A549 (cell line): ENCODE measurements around the gene OR4D11. TPM values are rescaled to one million over a fixed set of nuclear protein-coding genes. Genes with fewer than 3 reads are reported as not detected.

Source experiments
- ATAC-seq, 2 experiments: fragments of 200-7000 bp in 1 of 2; fragments of >200 bp in 1 of 2; cut with Nextera tagmentation in 1 of 2; cut with Tn5 transposase in 1 of 2; 3 replicates each; pipeline versions ENCODE4 v1.8.0 to v1.9.1; 2018 to 2020; ENCODE audit warnings: mild to moderate bottlenecking in 1 of 2, moderate library complexity in 1 of 2
- CTCF ChIA-PET: fragments of 300-600 bp; sonication (Branson Sonifier 250); formaldehyde crosslinking; extraction: SDS; loops from one replicate; lab custom pipeline; 2021; ENCODE audit warnings: antibody characterized with exemption, inconsistent platforms; lab: Yijun Ruan, JAX
- POLR2A ChIA-PET: fragments of 350-600 bp; formaldehyde crosslinking; extraction: SDS; loops from one replicate; lab custom pipeline; 2021; ENCODE audit warnings: antibody characterized with exemption, inconsistent platforms; lab: Yijun Ruan, JAX
- DNase-seq, 2 experiments: peaks; one replicate each; pipeline versions ENCODE4 v3.0.0 to v3.0.0-alpha.2; 2011 to 2016; ENCODE audit warnings: low read depth in 1 of 2, low spot score in 1 of 2
- FAIRE-seq: peaks from 2 replicates; lab custom pipeline; 2011; peaks lifted over from hg19 to GRCh38; lab: Jason Lieb, UNC
- H3K27ac ChIP-seq, 2 experiments: fragments of >200 bp; sonication (Bioruptor Twin); formaldehyde crosslinking; 3 replicates each; pipeline ENCODE4 v1.5.1; 2016 to 2017
- H3K4me1 ChIP-seq: fragments of >200 bp; sonication (Bioruptor Twin); formaldehyde crosslinking; 3 replicates; pipeline ENCODE4 v1.6.1; 2016
- H3K4me2 ChIP-seq: fragments of >200 bp; sonication (Bioruptor Twin); formaldehyde crosslinking; 3 replicates; pipeline ENCODE4 v1.6.1; 2016
- H3K4me3 ChIP-seq: fragments of >200 bp; sonication (Bioruptor Twin); formaldehyde crosslinking; 3 replicates; pipeline ENCODE4 v1.5.1; 2016
- H3K9me3 ChIP-seq: fragments of >200 bp; sonication (Bioruptor Twin); formaldehyde crosslinking; 3 replicates; pipeline ENCODE4 v1.6.1; 2016
- CHD2 ChIP-seq: fragments of 150-350 bp; IDR thresholded peaks from 2 replicates; pipeline ENCODE4 v1.6.1; 2014; ENCODE audit warnings: low read length; ENCODE audit not compliant: partially characterized antibody
- CHD4 ChIP-seq: fragments of 200-600 bp; sonication (generic); IDR thresholded peaks from 2 replicates; pipeline ENCODE4 v1.6.1; 2016; ENCODE audit warnings: antibody characterized with exemption, mild to moderate bottlenecking, borderline replicate concordance
- EHMT2 ChIP-seq: fragments of 200-600 bp; sonication (generic); IDR thresholded peaks from 2 replicates; pipeline ENCODE4 v1.6.1; 2016; ENCODE audit warnings: antibody characterized with exemption, low read depth, mild to moderate bottlenecking, moderate library complexity
- ESRRA ChIP-seq: fragments of 150-350 bp; IDR thresholded peaks from 2 replicates; pipeline ENCODE4 v1.6.1; 2014; ENCODE audit warnings: mild to moderate bottlenecking, low read length, borderline replicate concordance
- FOSB ChIP-seq: fragments of 250-450 bp; sonication (Bioruptor Pico); IDR thresholded peaks from 2 replicates; pipeline ENCODE4 v1.5.0; 2020; ENCODE audit warnings: mild to moderate bottlenecking, moderate library complexity
- FOXS1 ChIP-seq: fragments of 250-450 bp; sonication (Bioruptor Pico); IDR thresholded peaks from 2 replicates; pipeline ENCODE4 v1.5.0; 2020; ENCODE audit warnings: mild to moderate bottlenecking, moderate library complexity
- HDAC2 ChIP-seq: fragments of 200-600 bp; sonication (generic); IDR thresholded peaks from 2 replicates; pipeline ENCODE4 v1.6.1; 2016
- JUNB ChIP-seq: fragments of >200 bp; sonication (Bioruptor Twin); formaldehyde crosslinking; IDR thresholded peaks from 2 replicates; pipeline ENCODE4 v1.6.1; 2016
- KDM1A ChIP-seq: fragments of 200-600 bp; sonication (generic); IDR thresholded peaks from 2 replicates; pipeline ENCODE4 v1.6.1; 2016; ENCODE audit warnings: low read depth, mild to moderate bottlenecking
- MAFK ChIP-seq: fragments of 450-650 bp; IDR thresholded peaks from 2 replicates; pipeline ENCODE4 v1.6.1; 2014; ENCODE audit not compliant: partially characterized antibody
- MYC ChIP-seq: IDR thresholded peaks from 2 replicates; pipeline ENCODE4 v1.6.1; 2012; ENCODE audit warnings: mild to moderate bottlenecking, inconsistent platforms, low read length, improper control_type of control experiment, borderline replicate concordance
- NFE2L2 ChIP-seq: fragments of 150-350 bp; conservative IDR thresholded peaks from 2 replicates; pipeline ENCODE4 v1.6.1; 2014; ENCODE audit warnings: low read length
- NR3C1 ChIP-seq: fragments of >200 bp; sonication (Bioruptor Twin); formaldehyde crosslinking; IDR thresholded peaks from 3 replicates; pipeline ENCODE4 v1.6.1; 2017
- PHF8 ChIP-seq: fragments of 200-600 bp; sonication (generic); IDR thresholded peaks from 2 replicates; pipeline ENCODE4 v1.6.1; 2016; ENCODE audit warnings: low read depth, mild to moderate bottlenecking, antibody characterized with exemption, moderate library complexity, borderline replicate concordance
- POLR2AphosphoS2 ChIP-seq: conservative IDR thresholded peaks from 2 replicates; pipeline ENCODE4 v1.6.1; 2012; ENCODE audit warnings: low read length, improper control_type of control experiment, inconsistent platforms
- RFX5 ChIP-seq: fragments of 450-650 bp; IDR thresholded peaks from 2 replicates; pipeline ENCODE4 v1.7.1; 2014; ENCODE audit warnings: antibody characterized with exemption, mild to moderate bottlenecking, moderate library complexity
- SMC3 ChIP-seq: fragments of >200 bp; sonication (Bioruptor Twin); formaldehyde crosslinking; IDR thresholded peaks from 3 replicates; pipeline ENCODE4 v1.6.1; 2018; ENCODE audit warnings: inconsistent platforms
- SREBF2 ChIP-seq: fragments of 450-650 bp; IDR thresholded peaks from 2 replicates; pipeline ENCODE4 v1.6.1; 2014; ENCODE audit warnings: mild to moderate bottlenecking, moderate library complexity
- ZC3H11A ChIP-seq: fragments of 450-650 bp; IDR thresholded peaks from 2 replicates; pipeline ENCODE4 v1.6.1; 2014; ENCODE audit warnings: antibody characterized with exemption, mild to moderate bottlenecking
- WGBS: methylation state at CpG from one replicate; pipeline ENCODE4 v1.1.6; 2017; ENCODE audit errors: missing lambda C conversion rate; 5-methylcytosine and 5-hydroxymethylcytosine counted together
- polyA plus RNA-seq, 4 experiments: library from polyadenylated mRNA; depleted of rRNA in 3 of 4; stranded (reverse); fragments of >200 nt; fragmentation: RNase III in 1 of 4; extraction: RNeasy Plus Mini Kit Qiagen cat#74134 plus additional on column Dnase treatment in 1 of 4; gene quantifications; 2 replicates in 3 of 4; 3 replicates in 1 of 4; pipeline ENCODE4 v1.2.3, GENCODE V29; 2011 to 2017
- TF ChIP-seq, protein P1 (sequence below): IDR thresholded peaks from 2 replicates; pipeline ENCODE4 v1.6.1; 2012; ENCODE audit warnings: low read depth, borderline replicate concordance
- TF ChIP-seq, protein P2 (sequence below): fragments of 250-450 bp; sonication (Bioruptor Pico); IDR thresholded peaks from 2 replicates; pipeline ENCODE4 v1.5.0; 2020; ENCODE audit warnings: low read depth, mild to moderate bottlenecking, moderate library complexity
- TF ChIP-seq, protein P3 (sequence below): fragments of >200 bp; sonication (Bioruptor Twin); formaldehyde crosslinking; IDR thresholded peaks from 3 replicates; pipeline ENCODE4 v1.6.1; 2016
- TF ChIP-seq, protein P4 (sequence below): IDR thresholded peaks from 2 replicates; pipeline ENCODE4 v1.6.1; 2012
- TF ChIP-seq, protein P5 (sequence below): fragments of 250-450 bp; sonication (Bioruptor Pico); IDR thresholded peaks from 2 replicates; pipeline ENCODE4 v1.5.0; 2021; ENCODE audit warnings: mild to moderate bottlenecking, moderate library complexity, borderline replicate concordance
- TF ChIP-seq, protein P6 (sequence below): fragments of >200 bp; sonication (Bioruptor Twin); formaldehyde crosslinking; IDR thresholded peaks from 2 replicates; pipeline ENCODE4 v1.6.1; 2016

The OR4D11 gene
- polyA plus RNA-seq, 2 of the 4 experiments (the other 2 are of a cell fraction): not detected

DNA sequence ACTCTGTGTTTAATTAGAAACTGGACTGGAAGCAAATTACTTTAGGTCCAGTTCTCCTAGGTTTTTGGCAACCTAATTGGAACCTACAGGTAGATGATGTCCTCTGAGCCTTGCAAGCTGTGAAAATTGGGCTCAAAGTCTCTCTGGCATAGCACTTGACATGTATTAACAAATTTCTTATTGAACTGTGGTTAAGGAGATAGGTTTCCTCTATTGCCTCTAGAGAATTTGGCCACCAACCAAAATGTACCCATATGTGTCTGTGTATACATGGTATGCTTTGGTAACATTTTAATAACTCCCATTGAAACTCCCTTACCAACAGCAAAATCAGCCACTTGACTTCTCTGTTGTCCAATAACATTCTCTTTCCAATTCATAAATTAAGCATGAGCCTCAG lies 30.4 kb upstream of the OR4D11 start, which contains the start of gene OR4D10:
TSS of gene OR4D10 (plus strand) at position 301 of the 400 bp plus-strand sequence. CDS start 4,115 bp downstream, outside the sequence.
- CTCF ChIA-PET: no interaction called here

DNA sequence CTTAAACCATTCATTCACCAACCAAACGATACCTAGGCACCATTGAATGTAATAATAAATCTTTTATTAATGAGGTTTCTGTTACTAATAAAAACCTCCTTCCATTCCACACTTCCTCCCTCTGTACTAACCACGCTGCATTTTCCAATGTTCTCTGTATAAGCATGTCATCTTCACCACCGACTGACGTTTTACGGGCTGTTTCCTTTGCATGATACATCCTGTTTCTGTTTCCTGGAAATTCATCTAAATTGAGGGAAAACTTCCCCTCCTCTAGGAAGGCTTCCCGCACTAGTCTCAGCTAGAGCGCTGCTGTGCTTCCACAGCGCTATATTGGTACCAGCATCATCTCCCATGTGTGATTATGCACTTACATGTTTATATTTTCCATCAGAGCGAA lies 28.2 kb upstream of the OR4D11 start:
- CTCF ChIA-PET: no interaction called here

More for the DNA sequence above, 30.4 kb upstream of the OR4D11 start, which contains the start of gene OR4D10:
- DNase-seq (no peak), FAIRE-seq (no peak), ATAC-seq (no peak)
- POLR2A ChIA-PET: no interaction called here
- TF ChIP-seq FOSB (CRISPR knock-in tag) (no peak), SMC3 (no peak), RFX5 (no peak), MYC (no peak), JUNB (no peak), CHD2 (no peak), PHF8 (no peak), MAFK (no peak), ESRRA (no peak), POLR2AphosphoS2 (no peak), SREBF2 (no peak), HDAC2 (no peak), CHD4 (no peak)
- TF ChIP-seq, protein P1, sequence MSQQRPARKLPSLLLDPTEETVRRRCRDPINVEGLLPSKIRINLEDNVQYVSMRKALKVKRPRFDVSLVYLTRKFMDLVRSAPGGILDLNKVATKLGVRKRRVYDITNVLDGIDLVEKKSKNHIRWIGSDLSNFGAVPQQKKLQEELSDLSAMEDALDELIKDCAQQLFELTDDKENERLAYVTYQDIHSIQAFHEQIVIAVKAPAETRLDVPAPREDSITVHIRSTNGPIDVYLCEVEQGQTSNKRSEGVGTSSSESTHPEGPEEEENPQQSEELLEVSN: no peak
- TF ChIP-seq, protein P2, sequence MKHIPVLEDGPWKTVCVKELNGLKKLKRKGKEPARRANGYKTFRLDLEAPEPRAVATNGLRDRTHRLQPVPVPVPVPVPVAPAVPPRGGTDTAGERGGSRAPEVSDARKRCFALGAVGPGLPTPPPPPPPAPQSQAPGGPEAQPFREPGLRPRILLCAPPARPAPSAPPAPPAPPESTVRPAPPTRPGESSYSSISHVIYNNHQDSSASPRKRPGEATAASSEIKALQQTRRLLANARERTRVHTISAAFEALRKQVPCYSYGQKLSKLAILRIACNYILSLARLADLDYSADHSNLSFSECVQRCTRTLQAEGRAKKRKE (CRISPR knock-in tag): no peak
- TF ChIP-seq, protein P3, sequence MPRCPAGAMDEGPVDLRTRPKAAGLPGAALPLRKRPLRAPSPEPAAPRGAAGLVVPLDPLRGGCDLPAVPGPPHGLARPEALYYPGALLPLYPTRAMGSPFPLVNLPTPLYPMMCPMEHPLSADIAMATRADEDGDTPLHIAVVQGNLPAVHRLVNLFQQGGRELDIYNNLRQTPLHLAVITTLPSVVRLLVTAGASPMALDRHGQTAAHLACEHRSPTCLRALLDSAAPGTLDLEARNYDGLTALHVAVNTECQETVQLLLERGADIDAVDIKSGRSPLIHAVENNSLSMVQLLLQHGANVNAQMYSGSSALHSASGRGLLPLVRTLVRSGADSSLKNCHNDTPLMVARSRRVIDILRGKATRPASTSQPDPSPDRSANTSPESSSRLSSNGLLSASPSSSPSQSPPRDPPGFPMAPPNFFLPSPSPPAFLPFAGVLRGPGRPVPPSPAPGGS: no peak
- TF ChIP-seq, protein P4, sequence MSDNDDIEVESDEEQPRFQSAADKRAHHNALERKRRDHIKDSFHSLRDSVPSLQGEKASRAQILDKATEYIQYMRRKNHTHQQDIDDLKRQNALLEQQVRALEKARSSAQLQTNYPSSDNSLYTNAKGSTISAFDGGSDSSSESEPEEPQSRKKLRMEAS: no peak
- TF ChIP-seq, protein P5, sequence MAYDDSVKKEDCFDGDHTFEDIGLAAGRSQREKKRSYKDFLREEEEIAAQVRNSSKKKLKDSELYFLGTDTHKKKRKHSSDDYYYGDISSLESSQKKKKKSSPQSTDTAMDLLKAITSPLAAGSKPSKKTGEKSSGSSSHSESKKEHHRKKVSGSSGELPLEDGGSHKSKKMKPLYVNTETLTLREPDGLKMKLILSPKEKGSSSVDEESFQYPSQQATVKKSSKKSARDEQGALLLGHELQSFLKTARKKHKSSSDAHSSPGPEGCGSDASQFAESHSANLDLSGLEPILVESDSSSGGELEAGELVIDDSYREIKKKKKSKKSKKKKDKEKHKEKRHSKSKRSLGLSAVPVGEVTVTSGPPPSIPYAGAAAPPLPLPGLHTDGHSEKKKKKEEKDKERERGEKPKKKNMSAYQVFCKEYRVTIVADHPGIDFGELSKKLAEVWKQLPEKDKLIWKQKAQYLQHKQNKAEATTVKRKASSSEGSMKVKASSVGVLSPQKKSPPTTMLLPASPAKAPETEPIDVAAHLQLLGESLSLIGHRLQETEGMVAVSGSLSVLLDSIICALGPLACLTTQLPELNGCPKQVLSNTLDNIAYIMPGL (CRISPR knock-in tag): no peak
- Histone ChIP-seq H3K4me1 (no peaks in the 10 kb centered on the region), H3K4me3 (no peak within 1 kb of the TSS), H3K27ac (no peak within 1 kb of the TSS), H3K9me3 (no peaks in the 10 kb centered on the region), H3K4me2 (no peak within 1 kb of the TSS)

More for the DNA sequence above, 28.2 kb upstream of the OR4D11 start:
- Histone ChIP-seq H3K27ac (no peak overlapping the region), H3K4me3 (no peak overlapping the region), H3K4me1 (no peaks in the 10 kb centered on the region), H3K4me2 (no peak overlapping the region), H3K9me3 (no peaks in the 10 kb centered on the region)
- no peak for FAIRE-seq
- TF ChIP-seq, protein P6, sequence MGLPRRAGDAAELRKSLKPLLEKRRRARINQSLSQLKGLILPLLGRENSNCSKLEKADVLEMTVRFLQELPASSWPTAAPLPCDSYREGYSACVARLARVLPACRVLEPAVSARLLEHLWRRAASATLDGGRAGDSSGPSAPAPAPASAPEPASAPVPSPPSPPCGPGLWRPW: no peak
- TF ChIP-seq ZC3H11A: no peak
- no peak for TF ChIP-seq NFE2L2
- no peak for TF ChIP-seq KDM1A
- TF ChIP-seq, protein P4: no peak
- no peak for TF ChIP-seq CHD2
- TF ChIP-seq POLR2AphosphoS2: no peak
- TF ChIP-seq EHMT2: no peak
- TF ChIP-seq FOXS1 (CRISPR knock-in tag): no peak
- TF ChIP-seq, protein P5 (CRISPR knock-in tag): no peak
- TF ChIP-seq NR3C1: no peak
- TF ChIP-seq JUNB: no peak
- 32% methylated on average over 9 of the region's 9 CpGs for WGBS
- POLR2A ChIA-PET: no interaction called here
- no peak for ATAC-seq
- no peak for DNase-seq
